Osteocyte (in vitro differentiated cells): ENCODE data around the gene GOLT1B. TPM values are rescaled to one million over a fixed set of nuclear protein-coding genes. Genes with fewer than 3 reads are reported as not detected.

Source experiments
- DNase-seq: peaks from one replicate; pipeline ENCODE4 v3.0.0; 2021; ENCODE audit warnings: mixed read lengths; ENCODE audit not compliant: unreplicated experiment; ENCODE audit errors: extremely low spot score
- H3K27ac Mint-ChIP-seq: one replicate; pipeline ENCODE4 v1.8.0; 2021; ENCODE audit warnings: mild to moderate bottlenecking, mixed read lengths; ENCODE audit not compliant: unreplicated experiment
- H3K27me3 Mint-ChIP-seq: one replicate; pipeline ENCODE4 v1.8.0; 2021; ENCODE audit warnings: mixed read lengths; ENCODE audit not compliant: unreplicated experiment
- H3K36me3 Mint-ChIP-seq: one replicate; pipeline ENCODE4 v1.8.0; 2021; ENCODE audit warnings: mixed read lengths; ENCODE audit not compliant: unreplicated experiment
- H3K4me1 Mint-ChIP-seq: one replicate; pipeline ENCODE4 v1.8.0; 2021; ENCODE audit warnings: mixed read lengths; ENCODE audit not compliant: unreplicated experiment
- H3K4me3 Mint-ChIP-seq: one replicate; pipeline ENCODE4 v1.8.0; 2021; ENCODE audit warnings: mild to moderate bottlenecking, moderate library complexity, mixed read lengths; ENCODE audit not compliant: unreplicated experiment
- H3K9me3 Mint-ChIP-seq: one replicate; pipeline ENCODE4 v1.8.0; 2021; ENCODE audit warnings: mixed read lengths; ENCODE audit not compliant: unreplicated experiment
- CTCF ChIP-seq: fragments of 200-600 bp; sonication (generic); IDR thresholded peaks from 2 replicates; pipeline ENCODE4 v1.5.0; 2021; ENCODE audit warnings: antibody characterized with exemption, mild to moderate bottlenecking, moderate library complexity
- total RNA-seq: library from RNA; stranded (reverse); gene quantifications from 2 replicates; pipeline ENCODE4 v1.2.1, GENCODE V29; 2021

The GOLT1B gene
- total RNA-seq, 1 donor from 2014 or later = 56.9 TPM

GRCh38 chr12:21547437-21547836 lies 45.8 kb downstream of the GOLT1B start:
- H3K27me3 Mint-ChIP-seq = no peaks in the 10 kb centered on the region
- H3K4me1 Mint-ChIP-seq = no peaks in the 10 kb centered on the region
- no peak overlapping the region for H3K27ac Mint-ChIP-seq
- no peak overlapping the region for H3K4me3 Mint-ChIP-seq
- TF ChIP-seq CTCF = no peak
- no peak for DNase-seq
- no peaks in the 10 kb centered on the region for H3K9me3 Mint-ChIP-seq
- no peaks in the 10 kb centered on the region for H3K36me3 Mint-ChIP-seq

DNA sequence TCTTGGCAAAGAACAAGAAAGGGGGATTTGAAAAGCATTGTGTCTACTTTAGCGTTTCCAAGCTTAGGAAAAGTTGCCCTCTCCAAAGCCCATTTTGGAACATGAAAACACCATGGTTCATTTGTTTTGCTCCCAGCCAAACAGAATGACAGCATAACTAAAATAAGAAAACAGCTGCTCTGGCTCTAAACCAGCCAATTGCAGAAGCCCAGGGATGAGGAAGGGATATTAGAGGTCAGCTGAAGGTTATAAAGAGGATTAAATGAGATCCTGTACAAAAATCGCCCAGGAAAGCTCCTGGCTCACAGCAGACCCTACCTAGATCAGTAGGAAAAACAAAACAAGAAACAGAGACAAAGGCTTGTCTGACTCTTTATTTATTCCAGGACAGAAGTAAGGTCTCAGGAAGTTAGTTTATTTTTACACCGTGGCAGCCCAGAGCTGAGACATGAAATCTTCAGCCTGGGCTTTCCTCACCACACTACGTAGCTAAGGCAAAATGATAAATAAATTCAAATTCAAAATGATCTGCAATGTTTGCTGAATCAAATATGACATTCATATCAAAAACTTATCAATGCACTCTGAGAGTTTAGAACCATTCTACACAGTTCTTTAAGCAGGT lies 50.4 kb downstream of the GOLT1B start:
- Mint-ChIP-seq H3K27me3 (no peaks in the 10 kb centered on the region), H3K4me3 (no peak overlapping the region), H3K4me1 (no peaks in the 10 kb centered on the region), H3K9me3 (no peaks in the 10 kb centered on the region), H3K27ac (no peak overlapping the region), H3K36me3 (no peaks in the 10 kb centered on the region)
- DNase-seq = no peak
- no peak for TF ChIP-seq CTCF

DNA sequence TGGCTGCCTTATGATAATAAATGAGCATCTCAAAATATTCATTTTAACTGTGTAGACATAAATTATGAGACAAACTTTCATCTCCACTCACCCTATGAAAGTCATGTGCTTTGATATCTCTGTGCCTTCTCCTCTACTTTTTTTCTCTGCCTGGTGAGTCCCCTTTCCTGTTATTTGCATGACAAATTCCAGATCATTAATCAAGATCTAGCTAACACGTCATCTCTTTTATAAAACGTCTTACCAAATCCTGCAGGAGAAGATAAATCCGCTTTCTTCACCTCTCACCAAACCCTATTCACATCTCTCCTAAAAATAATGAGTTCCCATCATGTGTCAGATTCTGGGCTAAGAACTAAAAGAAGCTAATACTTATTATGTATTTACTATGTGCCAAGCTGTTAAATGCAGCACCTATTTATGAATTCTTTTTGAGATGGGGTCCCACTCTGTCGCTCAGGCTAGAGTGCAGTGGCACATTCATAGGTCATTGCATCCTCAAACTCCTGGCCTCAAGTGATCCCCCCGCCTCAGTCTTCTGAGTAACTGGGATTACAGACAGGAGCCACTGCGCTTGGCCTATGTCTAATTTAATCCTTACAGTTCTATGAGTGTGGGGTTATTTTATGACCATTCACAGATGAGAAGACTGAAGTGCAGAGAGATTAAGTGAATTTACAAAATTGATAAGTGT lies 51.2 kb downstream of the GOLT1B start:
- H3K36me3 Mint-ChIP-seq = no peaks in the 10 kb centered on the region
- H3K27me3 Mint-ChIP-seq = no peaks in the 10 kb centered on the region
- no peak overlapping the region for H3K4me3 Mint-ChIP-seq
- no peaks in the 10 kb centered on the region for H3K4me1 Mint-ChIP-seq
- H3K27ac Mint-ChIP-seq = no peak overlapping the region
- no peaks in the 10 kb centered on the region for H3K9me3 Mint-ChIP-seq
- TF ChIP-seq CTCF = no peak
- no peak for DNase-seq

DNA sequence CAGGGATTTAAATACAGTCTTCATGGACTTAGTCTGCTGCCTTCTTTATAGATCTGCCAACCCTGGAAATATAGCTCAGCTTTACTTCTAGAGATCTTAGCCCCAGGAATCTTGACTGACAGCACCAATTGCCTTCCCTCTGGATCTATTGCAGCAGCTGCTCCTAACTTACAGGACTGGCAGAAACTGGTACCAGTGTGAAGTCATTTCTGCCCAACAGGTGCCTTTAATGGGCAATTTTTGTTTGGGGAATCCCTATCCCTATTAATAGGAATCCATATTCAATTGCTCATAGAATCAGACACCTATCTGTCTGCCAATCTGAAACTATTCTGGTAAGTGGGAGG lies 51.7 kb downstream of the GOLT1B start:
- Mint-ChIP-seq H3K27ac (no peak overlapping the region), H3K4me1 (no peaks in the 10 kb centered on the region)
- TF ChIP-seq CTCF = no peak

GRCh38 chr12:21558100-21558679 lies 56.6 kb downstream of the GOLT1B start:
- no peaks in the 10 kb centered on the region for H3K36me3 Mint-ChIP-seq
- DNase-seq = no peak
- H3K27ac Mint-ChIP-seq = no peak overlapping the region
- no peaks in the 10 kb centered on the region for H3K9me3 Mint-ChIP-seq
- TF ChIP-seq CTCF = no peak
- H3K4me1 Mint-ChIP-seq = peaks cover 8% of the 10 kb centered on the region
- H3K27me3 Mint-ChIP-seq = no peaks in the 10 kb centered on the region
- no peak overlapping the region for H3K4me3 Mint-ChIP-seq

More for the DNA sequence above, 51.7 kb downstream of the GOLT1B start:
- no peaks in the 10 kb centered on the region for H3K27me3 Mint-ChIP-seq
- DNase-seq = no peak
- no peaks in the 10 kb centered on the region for H3K36me3 Mint-ChIP-seq
- no peak overlapping the region for H3K4me3 Mint-ChIP-seq
- no peaks in the 10 kb centered on the region for H3K9me3 Mint-ChIP-seq
